ENCODE results near the gene FLVCR1.
"Not testable (repeated sequence)": the region's sequence is repeated elsewhere in the genome, so short reads cannot be mapped to it uniquely, and the experiment has no call there.

FLVCR1 gene

DNA sequence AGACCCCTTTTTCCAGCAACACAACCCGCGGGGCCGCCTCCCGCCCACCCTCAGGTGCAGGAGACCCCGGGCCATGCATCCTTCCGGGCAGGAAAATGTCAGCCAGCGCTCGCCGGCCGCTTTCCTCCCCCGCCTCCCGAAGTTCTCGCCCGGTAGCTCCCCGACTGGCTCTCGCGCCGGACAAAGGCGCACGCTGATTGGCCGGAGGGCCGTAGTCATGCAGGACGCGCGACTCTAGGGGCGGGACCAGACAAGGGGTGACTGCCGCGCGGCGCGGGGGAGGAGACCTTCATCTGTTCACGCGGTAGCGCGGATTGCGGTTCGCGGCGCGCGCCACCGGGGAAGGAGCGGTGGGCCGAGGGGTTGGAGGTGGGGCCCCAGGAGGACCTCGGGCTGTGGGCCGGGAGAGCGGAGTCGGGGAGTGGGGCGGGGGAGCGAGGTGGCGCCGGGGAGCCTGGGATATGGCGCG is at the start of gene FLVCR1:
Gene FLVCR1, plus strand, starts transcription at position 284 of the 469 bp plus-strand sequence. Its CDS starts 178 bp downstream, at position 462.
- TF ChIP-seq GATA1 (IDR thresholded peaks at IDR 0.05; ENCODE audit: low read depth, low read length) (no peak), POLR2A (IDR thresholded peaks at IDR 0.05; ENCODE audit: low read length) (peak; percentile 74)
- DNase-seq = peak; percentile 96

DNA sequence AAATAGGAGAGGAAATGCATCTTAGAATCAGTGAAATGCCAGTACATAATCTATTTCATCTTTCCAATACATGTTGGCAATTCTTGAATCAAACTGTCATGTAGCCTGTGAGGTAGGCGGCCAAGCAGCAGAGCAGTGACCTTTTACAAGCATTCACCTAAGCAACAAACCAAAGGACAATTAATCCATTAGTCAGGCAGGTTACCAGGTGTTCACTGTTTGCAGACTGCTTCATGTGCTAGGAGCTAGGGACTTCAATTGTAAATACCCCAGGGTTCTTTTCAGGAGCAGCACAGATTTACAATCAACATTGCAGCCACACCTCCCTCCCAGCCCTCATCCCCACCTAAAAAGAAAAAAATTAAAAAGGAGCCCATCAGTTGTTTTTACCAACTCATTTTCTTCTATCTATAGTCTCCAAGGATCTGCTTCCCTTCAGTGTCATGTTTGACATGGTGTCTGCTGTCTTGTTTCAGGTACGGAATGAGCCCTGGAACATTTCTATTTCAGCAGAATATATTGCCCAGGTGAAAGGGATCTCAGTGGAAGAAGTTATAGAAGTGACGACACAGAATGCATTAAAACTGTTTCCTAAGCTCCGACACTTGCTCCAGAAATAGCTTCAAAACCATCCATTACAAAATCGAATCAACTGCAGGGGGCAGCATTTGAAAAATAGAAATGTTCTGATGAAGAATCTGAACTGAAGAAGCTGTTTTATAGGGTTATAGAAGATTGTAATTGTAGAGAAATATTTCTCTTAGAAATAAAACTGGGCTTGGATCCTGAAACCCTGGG is 43.3 kb upstream of the FLVCR1 start:
- TF ChIP-seq GATA1 (IDR thresholded peaks at IDR 0.05; ENCODE audit: low read depth, low read length) = no peak
- TF ChIP-seq POLR2A (IDR thresholded peaks at IDR 0.05; ENCODE audit: low read length) = no peak
- DNase-seq = peak; percentile 15 to 47

DNA sequence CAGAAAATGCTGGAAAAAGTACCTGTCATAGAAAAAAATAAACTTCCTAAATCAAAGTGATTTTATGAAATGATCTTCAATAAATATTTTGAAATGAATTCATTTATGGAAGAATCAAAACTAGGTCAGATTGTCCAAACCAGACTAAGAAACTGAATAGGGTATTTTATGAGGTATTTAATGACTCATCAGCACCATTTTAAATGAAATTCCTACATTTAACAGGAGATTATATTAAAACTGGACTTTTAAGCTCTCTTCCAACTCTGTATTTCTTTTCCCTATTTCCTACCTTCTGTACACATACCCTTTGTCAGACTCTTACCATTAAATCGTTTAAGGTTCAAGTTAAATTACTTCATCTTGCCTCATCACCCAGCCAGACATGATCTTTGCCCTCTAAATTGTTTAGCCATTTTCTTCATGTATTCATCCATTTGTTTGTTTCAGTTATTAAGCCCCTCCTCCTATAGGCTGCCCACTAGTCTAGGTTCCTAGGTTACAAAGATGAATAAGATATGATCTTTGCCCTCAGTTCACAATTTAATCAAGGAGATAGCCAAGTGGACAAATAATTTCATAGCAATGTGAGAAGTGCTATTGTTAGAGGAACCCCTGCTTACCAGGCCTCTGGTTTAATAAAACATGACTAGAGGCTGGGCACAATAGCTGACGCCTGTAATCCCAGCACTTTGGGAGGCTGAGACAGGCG is 41.4 kb upstream of the FLVCR1 start:
- TF ChIP-seq GATA1 (IDR thresholded peaks at IDR 0.05; ENCODE audit: low read depth, low read length) (no peak), POLR2A (IDR thresholded peaks at IDR 0.05; ENCODE audit: low read length) (no peak)
- no peak for DNase-seq

DNA sequence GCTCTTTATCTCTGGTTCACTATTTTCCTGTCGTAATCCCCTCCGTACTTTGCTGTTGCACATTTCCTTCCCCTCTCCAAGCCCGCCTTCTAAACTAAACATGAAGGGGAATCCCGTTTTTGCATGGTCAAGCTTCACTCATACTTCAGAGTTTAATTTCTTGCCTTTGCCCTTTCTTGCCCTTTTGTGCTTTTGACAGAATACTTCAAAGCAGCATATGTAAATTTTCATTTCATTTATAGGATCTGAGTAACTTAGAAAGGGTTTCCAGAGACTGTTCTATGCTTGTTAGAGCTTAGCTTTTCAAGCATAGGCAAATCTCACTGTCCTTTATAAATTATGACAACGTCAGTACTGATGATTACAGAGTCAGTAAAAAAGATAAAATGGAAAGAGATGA is 38.3 kb upstream of the FLVCR1 start:
- no peak for DNase-seq
- no peak for TF ChIP-seq POLR2A (IDR thresholded peaks at IDR 0.05; ENCODE audit: low read length)
- TF ChIP-seq GATA1 (IDR thresholded peaks at IDR 0.05; ENCODE audit: low read depth, low read length) = no peak

DNA sequence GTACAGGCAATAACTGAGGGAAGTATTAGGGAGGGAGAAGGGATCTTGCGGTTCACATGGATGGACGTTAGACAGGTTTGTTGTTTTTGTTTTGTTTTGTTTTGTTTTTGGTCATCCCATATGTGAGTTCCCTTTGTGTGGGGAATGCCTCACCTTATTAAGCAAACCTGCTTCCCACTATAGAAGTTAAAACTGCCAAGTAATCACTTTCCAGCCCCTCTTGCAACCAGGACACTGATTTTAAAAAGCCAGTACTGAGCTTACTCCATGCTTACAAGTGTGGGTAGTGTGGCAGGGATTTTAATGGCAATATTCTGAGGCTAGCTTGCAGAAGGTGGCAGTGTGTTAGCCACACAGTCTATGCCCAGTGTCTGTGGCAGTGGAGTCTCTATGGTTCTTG is 37.1 kb upstream of the FLVCR1 start:
- no peak for DNase-seq
- TF ChIP-seq GATA1 (IDR thresholded peaks at IDR 0.05; ENCODE audit: low read depth, low read length) (no peak), POLR2A (IDR thresholded peaks at IDR 0.05; ENCODE audit: low read length) (no peak)

DNA sequence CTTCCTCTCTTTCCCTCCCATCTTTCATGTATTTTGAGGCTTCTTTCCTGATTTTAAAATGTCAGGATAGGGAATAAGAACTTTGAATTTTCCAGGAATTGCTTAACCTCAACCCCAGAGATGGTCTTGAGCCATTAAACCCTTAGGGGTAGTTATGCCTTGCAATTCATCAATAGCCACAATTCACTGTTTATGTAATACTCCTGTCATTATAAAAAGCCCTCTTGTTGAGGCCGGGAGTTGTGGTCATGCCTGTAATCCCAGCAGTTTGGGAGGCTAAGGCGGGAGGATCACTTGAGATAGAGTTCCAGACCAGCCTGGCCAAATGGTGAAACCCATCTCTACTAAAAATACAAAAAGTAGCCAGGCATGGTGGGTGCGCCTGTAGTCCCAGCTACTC is 35.1 kb upstream of the FLVCR1 start:
- no peak for TF ChIP-seq GATA1 (IDR thresholded peaks at IDR 0.05; ENCODE audit: low read depth, low read length)
- TF ChIP-seq POLR2A (IDR thresholded peaks at IDR 0.05; ENCODE audit: low read length) = no peak
- no peak for DNase-seq

DNA sequence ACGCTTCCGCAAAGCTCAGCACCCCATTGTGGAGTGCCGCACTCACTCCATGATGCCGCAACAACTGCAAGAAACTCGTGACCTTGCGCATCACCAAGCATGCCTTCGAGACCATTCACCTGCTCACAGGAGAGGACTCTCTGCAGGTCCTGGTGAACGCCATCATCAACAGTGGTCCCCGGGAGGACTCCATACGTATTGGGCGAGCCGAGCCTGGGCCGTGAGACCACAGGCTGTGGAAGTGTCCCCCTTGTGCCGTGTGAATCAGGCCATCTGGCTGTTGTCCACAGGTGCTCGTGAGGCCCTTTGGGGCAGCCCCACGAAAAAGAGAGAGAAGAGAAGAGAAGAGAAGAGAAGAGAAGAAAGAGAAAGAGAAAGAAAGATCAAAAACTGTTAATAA is 33.9 kb upstream of the FLVCR1 start:
- no peak for DNase-seq
- no peak for TF ChIP-seq GATA1 (IDR thresholded peaks at IDR 0.05; ENCODE audit: low read depth, low read length)
- TF ChIP-seq POLR2A (IDR thresholded peaks at IDR 0.05; ENCODE audit: low read length) = no peak

DNA sequence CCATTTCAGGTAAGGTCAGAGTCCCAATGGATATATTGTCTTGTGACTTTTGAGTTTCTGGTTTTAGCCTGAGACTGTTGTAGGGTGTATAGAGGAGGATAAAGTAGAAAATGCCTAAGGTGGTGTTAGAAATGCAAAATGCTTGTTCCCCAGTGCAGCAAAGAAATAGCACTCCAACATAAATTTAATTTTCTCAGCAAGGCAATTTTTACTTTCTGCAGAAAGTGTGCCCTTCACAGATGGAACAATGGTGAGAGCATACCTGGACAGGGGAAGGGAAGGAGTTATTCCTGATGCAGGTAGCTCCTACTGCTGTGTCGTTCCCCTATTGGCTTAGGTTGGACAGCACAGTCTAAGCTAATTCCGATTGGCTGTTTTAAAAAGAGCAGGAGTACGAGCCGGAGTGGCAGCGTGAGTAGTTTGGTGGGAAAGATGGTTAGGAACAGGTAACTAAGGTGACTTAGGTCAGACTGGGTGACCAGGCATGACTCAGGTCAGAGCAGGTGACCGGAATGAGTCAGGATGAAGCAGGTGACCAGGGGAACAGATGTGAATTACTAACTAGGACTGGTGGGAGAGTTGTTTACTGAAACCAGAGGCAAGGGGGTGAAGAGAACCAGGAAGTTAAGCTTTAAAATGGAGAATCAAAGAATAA is 32.1 kb upstream of the FLVCR1 start:
- no peak for DNase-seq
- TF ChIP-seq GATA1 (IDR thresholded peaks at IDR 0.05; ENCODE audit: low read depth, low read length) (no peak), POLR2A (IDR thresholded peaks at IDR 0.05; ENCODE audit: low read length) (no peak)

DNA sequence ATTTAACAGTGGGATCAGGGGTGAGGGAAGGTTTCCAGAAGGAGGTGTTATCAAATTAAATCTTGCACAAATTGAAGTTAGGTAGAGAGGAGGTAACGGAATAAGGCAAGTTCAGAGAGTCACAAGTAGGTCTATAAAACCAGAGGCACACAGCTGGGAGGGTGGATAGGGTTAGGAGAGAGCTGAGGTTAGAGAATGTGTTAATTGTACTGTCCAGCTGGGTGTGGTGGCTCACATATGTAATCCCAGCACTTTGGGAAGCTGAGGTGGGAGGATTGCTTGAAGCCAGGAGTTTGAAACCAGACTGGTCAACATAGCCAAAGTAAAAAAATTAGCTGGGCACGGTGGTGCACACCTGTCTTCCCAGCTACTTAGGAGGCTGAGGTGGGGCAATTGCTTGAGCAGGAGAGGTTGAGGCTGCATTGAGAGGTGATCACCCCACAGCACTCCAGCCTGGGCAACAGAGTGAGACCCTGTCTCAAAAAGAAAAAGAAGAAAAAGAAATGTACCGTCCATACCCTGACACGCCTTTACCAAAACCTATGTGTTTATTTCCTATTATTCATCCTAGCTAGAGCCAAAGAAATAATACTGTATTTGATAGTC is 30.8 kb upstream of the FLVCR1 start:
- TF ChIP-seq GATA1 (IDR thresholded peaks at IDR 0.05; ENCODE audit: low read depth, low read length) = no peak
- TF ChIP-seq POLR2A (IDR thresholded peaks at IDR 0.05; ENCODE audit: low read length) = no peak
- no peak for DNase-seq

DNA sequence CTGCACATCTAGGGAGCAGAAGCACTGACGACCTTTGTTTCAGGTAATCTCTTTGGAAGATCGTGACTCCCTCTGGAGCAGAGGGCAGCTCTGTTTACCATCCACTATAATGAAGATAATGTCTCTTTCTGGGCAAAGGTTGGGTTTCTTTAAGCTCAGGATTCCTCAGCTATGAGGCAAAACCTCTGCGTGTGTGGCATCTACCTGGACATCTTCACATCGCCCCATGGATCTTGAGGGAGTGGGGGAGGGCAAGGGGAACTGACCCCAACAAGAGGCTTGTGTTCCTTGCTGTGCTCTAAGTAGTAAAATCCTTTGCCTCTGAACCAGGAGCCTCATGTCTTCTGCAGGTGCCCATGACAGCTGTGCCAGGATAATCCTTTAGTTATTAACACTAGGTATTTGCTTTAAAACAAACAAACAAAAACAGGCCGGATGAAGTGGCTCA is 30.2 kb upstream of the FLVCR1 start:
- DNase-seq = no peak
- no peak for TF ChIP-seq GATA1 (IDR thresholded peaks at IDR 0.05; ENCODE audit: low read depth, low read length)
- TF ChIP-seq POLR2A (IDR thresholded peaks at IDR 0.05; ENCODE audit: low read length) = no peak

DNA sequence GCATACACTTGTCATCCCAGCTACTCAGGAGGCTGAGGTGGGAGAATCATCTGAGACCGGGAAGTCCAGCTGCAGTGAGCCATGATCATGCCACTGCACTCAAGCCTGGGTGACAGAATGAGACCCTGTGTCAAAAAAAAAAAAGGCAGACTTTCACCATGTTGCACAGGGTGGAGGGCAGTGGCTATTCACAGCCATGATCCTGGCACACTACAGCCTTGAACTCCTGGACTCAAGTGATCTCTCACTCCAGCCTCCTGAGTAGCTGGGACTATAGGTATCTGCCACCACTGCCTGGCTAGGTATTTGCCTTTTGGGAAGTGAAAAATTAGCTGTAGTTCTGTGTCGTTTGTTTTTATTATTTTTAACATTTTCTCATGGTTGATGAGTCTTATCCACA is 29.7 kb upstream of the FLVCR1 start:
- no peak for DNase-seq
- TF ChIP-seq GATA1 (IDR thresholded peaks at IDR 0.05; ENCODE audit: low read depth, low read length) (no peak), POLR2A (IDR thresholded peaks at IDR 0.05; ENCODE audit: low read length) (no peak)

DNA sequence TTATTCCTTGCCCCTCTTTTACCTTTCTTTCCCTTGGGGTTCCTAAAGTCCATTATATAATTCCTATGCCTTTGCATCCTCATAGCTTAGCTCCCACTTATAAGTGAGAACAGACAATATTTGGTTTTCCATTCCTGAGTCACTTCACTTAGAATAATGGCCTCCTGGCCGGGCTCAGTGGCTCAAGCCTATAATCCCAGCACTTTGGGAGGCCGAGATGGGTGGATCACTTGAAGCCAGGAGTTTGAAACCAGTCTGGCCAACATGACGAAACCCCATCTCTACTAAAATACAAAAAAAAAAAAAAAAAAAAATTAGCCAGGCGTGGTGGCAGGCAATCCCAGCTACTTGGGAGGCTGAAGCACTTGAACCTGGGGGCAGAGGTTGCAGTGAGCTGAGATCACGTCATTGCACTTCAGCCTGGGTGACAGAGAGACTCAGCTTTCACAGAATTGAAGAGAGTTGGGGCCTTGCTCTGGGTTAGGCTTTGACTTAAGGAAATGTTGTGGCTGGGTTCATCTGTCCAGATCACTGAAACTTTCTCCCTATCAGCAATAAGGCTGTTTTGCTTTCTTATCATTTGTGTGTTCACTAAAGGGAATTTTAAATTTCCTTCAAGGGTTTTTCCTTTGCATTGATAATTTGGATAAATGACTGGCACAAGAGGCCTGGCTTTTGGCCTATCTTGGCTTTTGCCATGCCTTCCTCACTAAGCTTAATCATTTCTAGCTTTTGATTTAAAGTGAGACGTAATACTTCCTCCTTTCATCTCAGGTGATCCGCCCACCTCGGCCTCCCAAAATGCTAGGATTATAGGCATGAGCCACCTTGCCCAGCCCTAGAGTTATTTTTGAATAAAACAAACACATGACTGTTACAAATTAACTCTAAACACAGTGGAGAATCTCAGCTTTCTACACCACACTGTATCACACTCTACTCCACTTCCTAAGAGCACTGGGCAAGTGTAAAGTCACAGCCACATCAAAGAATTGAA is 24.6 kb upstream of the FLVCR1 start:
- not testable (repeated sequence) for DNase-seq

DNA sequence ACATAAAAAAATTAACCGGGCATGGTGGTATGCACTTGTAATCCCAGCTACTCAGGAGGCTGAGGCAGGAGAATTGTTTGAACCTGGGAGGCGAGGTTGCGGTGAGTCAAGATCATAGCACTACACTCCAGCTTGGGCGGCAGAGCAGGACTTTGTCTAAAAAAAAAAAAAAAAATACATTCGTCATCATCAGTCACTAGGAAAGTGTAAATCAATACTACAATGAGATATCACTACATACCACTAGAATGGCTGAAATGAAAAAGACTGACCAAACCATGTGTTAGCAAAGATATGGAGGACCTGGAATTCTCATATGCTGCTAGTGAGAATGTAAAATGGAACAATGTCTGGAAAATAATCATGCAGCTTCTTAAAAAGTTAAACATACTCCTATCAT is 19.9 kb upstream of the FLVCR1 start:
- DNase-seq = no peak
- TF ChIP-seq GATA1 (IDR thresholded peaks at IDR 0.05; ENCODE audit: low read depth, low read length) (no peak), POLR2A (IDR thresholded peaks at IDR 0.05; ENCODE audit: low read length) (no peak)

DNA sequence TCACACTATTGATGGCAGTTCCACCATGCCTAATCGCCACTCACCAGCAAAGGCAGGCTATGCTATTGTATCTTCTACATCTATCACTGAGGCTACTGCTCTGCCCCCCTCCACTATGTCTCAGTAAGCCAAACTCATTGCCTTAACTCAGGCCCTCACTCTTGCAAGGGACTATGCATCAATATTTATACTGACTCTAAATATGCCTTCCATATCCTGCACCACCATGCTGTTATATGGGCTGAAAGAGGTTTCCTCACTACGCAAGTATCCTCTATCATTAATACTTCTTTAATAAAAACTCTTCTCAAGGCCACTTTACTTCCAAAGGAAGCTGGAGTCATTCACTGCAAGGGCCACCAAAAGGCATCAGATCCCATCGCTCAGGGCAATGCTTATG is 13.6 kb upstream of the FLVCR1 start:
- not testable (repeated sequence) for DNase-seq

All from erythroblast (primary cell).